Endothelial cell of umbilical vein (primary cell): Measurements from ENCODE around the gene SH3GL1.

Experiments
- EZH2 ChIP-seq: IDR thresholded peaks from 2 replicates; pipeline ENCODE4 v1.6.1; 2012; ENCODE audit warnings: borderline replicate concordance, low read depth, mild to moderate bottlenecking, moderate library complexity, low read length, inconsistent platforms; ENCODE audit not compliant: severe bottlenecking
- JUN ChIP-seq: IDR thresholded peaks from 2 replicates; pipeline ENCODE4 v1.6.1; 2011; ENCODE audit warnings: borderline replicate concordance, low read depth; ENCODE audit not compliant: insufficient read length, insufficient read depth
- MYC ChIP-seq: IDR thresholded peaks from one replicate; pipeline ENCODE4 v1.6.1; 2011; ENCODE audit warnings: mild to moderate bottlenecking, low read depth, low read length
- POLR2A ChIP-seq: IDR thresholded peaks from 2 replicates; pipeline ENCODE4 v1.6.1; 2012; ENCODE audit warnings: low read depth, mild to moderate bottlenecking, control low read depth, low read length
- POLR2AphosphoS5 ChIP-seq: IDR thresholded peaks from 2 replicates; pipeline ENCODE4 v1.6.1; 2012; ENCODE audit warnings: low read depth, mild to moderate bottlenecking, control low read depth, low read length, moderate library complexity; ENCODE audit not compliant: insufficient read depth
- TF ChIP-seq, protein P1 (sequence below), 2 donors: IDR thresholded peaks; 1 replicate in 1 of 2; 2 replicates in 1 of 2; pipeline ENCODE4 v1.5.1; 2011; ENCODE audit warnings: low read length in 2 of 2, mild to moderate bottlenecking in 2 of 2, moderate library complexity in 2 of 2, control low read depth in 1 of 2, inconsistent platforms in 1 of 2, low read depth in 1 of 2; ENCODE audit not compliant: insufficient read depth in 1 of 2; ENCODE audit errors: extremely low read depth in 1 of 2

DNA sequence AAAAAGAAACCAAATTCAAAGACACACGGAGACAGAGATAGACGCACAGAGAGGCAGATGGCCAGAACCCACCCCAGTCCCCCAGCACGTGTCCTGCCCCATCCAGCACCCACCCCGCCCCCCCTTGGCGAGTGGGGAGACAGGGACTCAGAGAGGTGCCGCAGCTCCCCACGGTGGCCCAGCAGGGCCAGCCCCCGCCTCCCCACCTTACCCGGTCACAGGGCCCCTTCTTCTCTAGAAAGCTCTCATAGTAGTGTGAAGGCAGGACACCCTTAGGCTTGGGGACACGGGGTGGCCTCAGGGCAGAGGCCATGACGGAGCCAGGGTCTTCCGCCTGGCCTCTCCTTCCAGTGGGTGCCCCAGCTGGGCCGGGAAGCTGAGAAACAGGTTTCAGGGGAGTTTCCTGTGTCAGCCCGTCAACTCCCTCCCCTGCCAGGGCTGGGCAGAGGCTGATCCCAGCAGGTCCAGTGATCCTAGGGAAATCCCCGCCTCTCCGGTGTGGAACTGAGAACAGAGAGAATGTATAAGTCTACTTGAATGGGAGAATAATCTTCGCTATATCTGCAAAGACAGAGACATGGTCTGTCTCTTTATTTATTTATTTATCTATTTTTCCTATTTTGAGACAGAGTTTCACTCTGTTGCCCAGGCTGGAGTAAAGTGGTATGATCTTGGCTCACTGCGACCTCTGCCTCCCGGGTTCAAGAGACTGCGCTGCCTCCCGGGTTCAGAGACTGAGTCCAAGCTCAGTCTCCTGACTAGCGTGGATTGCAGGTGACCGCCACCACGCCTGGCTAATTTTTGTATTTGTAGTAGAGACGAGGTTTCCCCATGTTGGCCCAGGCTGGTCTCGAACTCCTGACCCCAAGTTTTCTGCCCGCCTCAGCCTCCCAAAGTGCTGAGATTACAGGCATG lies 61.6 kb downstream of the SH3GL1 start, which contains the start of gene STAP2:
- no peak for TF ChIP-seq POLR2A
- TF ChIP-seq, protein P1, sequence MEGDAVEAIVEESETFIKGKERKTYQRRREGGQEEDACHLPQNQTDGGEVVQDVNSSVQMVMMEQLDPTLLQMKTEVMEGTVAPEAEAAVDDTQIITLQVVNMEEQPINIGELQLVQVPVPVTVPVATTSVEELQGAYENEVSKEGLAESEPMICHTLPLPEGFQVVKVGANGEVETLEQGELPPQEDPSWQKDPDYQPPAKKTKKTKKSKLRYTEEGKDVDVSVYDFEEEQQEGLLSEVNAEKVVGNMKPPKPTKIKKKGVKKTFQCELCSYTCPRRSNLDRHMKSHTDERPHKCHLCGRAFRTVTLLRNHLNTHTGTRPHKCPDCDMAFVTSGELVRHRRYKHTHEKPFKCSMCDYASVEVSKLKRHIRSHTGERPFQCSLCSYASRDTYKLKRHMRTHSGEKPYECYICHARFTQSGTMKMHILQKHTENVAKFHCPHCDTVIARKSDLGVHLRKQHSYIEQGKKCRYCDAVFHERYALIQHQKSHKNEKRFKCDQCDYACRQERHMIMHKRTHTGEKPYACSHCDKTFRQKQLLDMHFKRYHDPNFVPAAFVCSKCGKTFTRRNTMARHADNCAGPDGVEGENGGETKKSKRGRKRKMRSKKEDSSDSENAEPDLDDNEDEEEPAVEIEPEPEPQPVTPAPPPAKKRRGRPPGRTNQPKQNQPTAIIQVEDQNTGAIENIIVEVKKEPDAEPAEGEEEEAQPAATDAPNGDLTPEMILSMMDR (IDR thresholded peaks at IDR 0.05; ENCODE audit: extremely low read depth in 1 of 2, insufficient read depth in 1 of 2, low read depth in 1 of 2, low read length in 2 of 2): no peak
- no peak for TF ChIP-seq EZH2
- no peak for TF ChIP-seq POLR2AphosphoS5
- no peak for TF ChIP-seq MYC
- no peak for TF ChIP-seq JUN
